Breast epithelium (tissue), 4 donors: Measurements from ENCODE around the gene ZMYM3. TPM values are rescaled to one million over a fixed set of nuclear protein-coding genes. Genes with fewer than 3 reads are reported as not detected.

ENCODE experiments used
- DNase-seq, 2 donors: peaks; one replicate each; pipeline ENCODE4 v3.0.0-alpha.2; 2019; ENCODE audit warnings: low spot score in 2 of 2
- H3K27ac ChIP-seq, 2 donors: fragments of 200-600 bp; sonication (generic) in 1 of 2; one replicate each; pipeline ENCODE4 v1.5.1; 2016 to 2019; ENCODE audit warnings: mild to moderate bottlenecking in 1 of 2
- H3K27me3 ChIP-seq, 2 donors: fragments of 200-600 bp; sonication (generic) in 1 of 2; one replicate each; pipeline versions ENCODE4 v1.5.1 to v1.6.0; 2017 to 2019; ENCODE audit warnings: control low read depth in 1 of 2, mild to moderate bottlenecking in 1 of 2
- H3K36me3 ChIP-seq: fragments of 200-600 bp; one replicate; pipeline ENCODE4 v1.5.1; 2019
- H3K4me1 ChIP-seq, 2 donors: fragments of 200-600 bp; sonication (generic); one replicate each; pipeline ENCODE4 v1.5.1; 2016 to 2019; ENCODE audit warnings: control low read depth in 1 of 2
- H3K4me3 ChIP-seq, 3 donors: fragments of 200-600 bp; sonication (generic); 1 replicate in 2 of 3; 2 replicates in 1 of 3; pipeline ENCODE4 v1.5.1; 2016 to 2019; ENCODE audit warnings: mild to moderate bottlenecking in 3 of 3, moderate library complexity in 2 of 3
- H3K9me3 ChIP-seq, 2 donors: fragments of 200-600 bp; sonication (generic) in 1 of 2; one replicate each; pipeline ENCODE4 v1.5.1; 2016 to 2019; ENCODE audit warnings: control low read depth in 1 of 2
- POLR2A ChIP-seq: fragments of 450-650 bp; IDR thresholded peaks from one replicate; pipeline ENCODE4 v1.6.1; 2016; ENCODE audit warnings: antibody characterized with exemption, mild to moderate bottlenecking, moderate library complexity
- POLR2AphosphoS5 ChIP-seq, 3 donors: sonication (generic); formaldehyde crosslinking; IDR thresholded peaks; one replicate each; pipeline ENCODE4 v1.6.1; 2017; ENCODE audit warnings: antibody characterized with exemption in 3 of 3
- intact Hi-C: fragments of 100-400 bp; cut with DNase I; formaldehyde crosslinking; loops from one replicate; pipeline ENCODE4 v1.15.1; 2023; ENCODE audit warnings: low total_unique reads
- total RNA-seq, 3 donors: library from RNA; depleted of rRNA; stranded (reverse); fragments of >200 nt; gene quantifications; one replicate each; pipeline ENCODE4 v1.1.0, GENCODE V29; 2016
- TF ChIP-seq, protein P1 (sequence below), 3 donors: fragments of 450-650 bp; IDR thresholded peaks; one replicate each; pipeline ENCODE4 v1.5.1; 2016 to 2017; ENCODE audit warnings: antibody characterized with exemption in 3 of 3, mild to moderate bottlenecking in 3 of 3, moderate library complexity in 3 of 3

ZMYM3 gene
- total RNA-seq, 3 donors from 2014 or later: 11.5 to 17.6 (median 11.5) TPM

GRCh38 chrX:71245159-71245558 is 8.8 kb downstream of the ZMYM3 start:
- Histone ChIP-seq H3K9me3 (no peaks in the 10 kb centered on the region), H3K27ac (no peak overlapping the region), H3K4me1 (no peaks in the 10 kb centered on the region), H3K4me3 (no peak overlapping the region), H3K27me3 (peaks cover 0 to 37% of the 10 kb centered on the region in 2 donors), H3K36me3 (no peaks in the 10 kb centered on the region)
- TF ChIP-seq, protein P1, sequence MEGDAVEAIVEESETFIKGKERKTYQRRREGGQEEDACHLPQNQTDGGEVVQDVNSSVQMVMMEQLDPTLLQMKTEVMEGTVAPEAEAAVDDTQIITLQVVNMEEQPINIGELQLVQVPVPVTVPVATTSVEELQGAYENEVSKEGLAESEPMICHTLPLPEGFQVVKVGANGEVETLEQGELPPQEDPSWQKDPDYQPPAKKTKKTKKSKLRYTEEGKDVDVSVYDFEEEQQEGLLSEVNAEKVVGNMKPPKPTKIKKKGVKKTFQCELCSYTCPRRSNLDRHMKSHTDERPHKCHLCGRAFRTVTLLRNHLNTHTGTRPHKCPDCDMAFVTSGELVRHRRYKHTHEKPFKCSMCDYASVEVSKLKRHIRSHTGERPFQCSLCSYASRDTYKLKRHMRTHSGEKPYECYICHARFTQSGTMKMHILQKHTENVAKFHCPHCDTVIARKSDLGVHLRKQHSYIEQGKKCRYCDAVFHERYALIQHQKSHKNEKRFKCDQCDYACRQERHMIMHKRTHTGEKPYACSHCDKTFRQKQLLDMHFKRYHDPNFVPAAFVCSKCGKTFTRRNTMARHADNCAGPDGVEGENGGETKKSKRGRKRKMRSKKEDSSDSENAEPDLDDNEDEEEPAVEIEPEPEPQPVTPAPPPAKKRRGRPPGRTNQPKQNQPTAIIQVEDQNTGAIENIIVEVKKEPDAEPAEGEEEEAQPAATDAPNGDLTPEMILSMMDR (IDR thresholded peaks at IDR 0.05): no peak
- no peak for TF ChIP-seq POLR2A
- no peak for TF ChIP-seq POLR2AphosphoS5 (IDR thresholded peaks at IDR 0.05)
- intact Hi-C loops: loop anchor here (1.0 kb wide), 1 partner anchor 28 kb away; no protein-coding TSS in a partner anchor
- DNase-seq: no peak

GRCh38 chrX:71244359-71245128 is 9.4 kb downstream of the ZMYM3 start:
- intact Hi-C loops: loop anchor here (1.0 kb wide), 1 partner anchor 27 kb away; no protein-coding TSS in a partner anchor
- no peaks in the 10 kb centered on the region for H3K9me3 ChIP-seq
- no peak overlapping the region for H3K4me3 ChIP-seq
- TF ChIP-seq, protein P1 (IDR thresholded peaks at IDR 0.05): no peak
- TF ChIP-seq POLR2A (no peak), POLR2AphosphoS5 (IDR thresholded peaks at IDR 0.05) (no peak)
- no peak overlapping the region for H3K27ac ChIP-seq
- H3K36me3 ChIP-seq: no peaks in the 10 kb centered on the region
- H3K4me1 ChIP-seq: no peaks in the 10 kb centered on the region
- no peak for DNase-seq
- H3K27me3 ChIP-seq: peaks cover 0 to 37% of the 10 kb centered on the region in 2 donors

DNA sequence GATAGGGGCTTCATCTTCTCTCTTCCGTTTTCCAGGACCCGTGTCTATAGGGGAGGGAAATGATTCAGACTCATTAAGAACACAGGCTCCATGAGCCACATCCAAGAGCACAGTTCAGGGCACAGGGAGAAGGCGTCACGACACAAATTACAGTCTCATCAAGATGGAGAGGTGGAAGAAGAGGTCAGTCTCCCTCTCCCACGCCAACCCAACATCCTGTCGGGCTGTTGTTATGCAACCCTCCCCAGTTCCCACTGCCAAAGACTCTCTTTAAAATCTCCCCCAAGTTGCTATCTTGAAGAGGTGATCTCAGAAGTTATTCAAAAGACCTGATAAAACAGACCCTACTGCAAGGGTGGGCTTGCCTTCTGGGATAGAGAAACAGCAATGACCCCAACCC is 12.6 kb downstream of the ZMYM3 start:
- TF ChIP-seq, protein P1 (IDR thresholded peaks at IDR 0.05): no peak
- no peak for TF ChIP-seq POLR2AphosphoS5 (IDR thresholded peaks at IDR 0.05)
- TF ChIP-seq POLR2A: no peak
- Histone ChIP-seq H3K27me3 (peaks cover 0 to 36% of the 10 kb centered on the region in 2 donors), H3K36me3 (no peaks in the 10 kb centered on the region), H3K9me3 (no peaks in the 10 kb centered on the region), H3K27ac (no peak overlapping the region), H3K4me3 (no peak overlapping the region), H3K4me1 (no peaks in the 10 kb centered on the region)
- no peak for DNase-seq
- intact Hi-C loops: no loop called here

DNA sequence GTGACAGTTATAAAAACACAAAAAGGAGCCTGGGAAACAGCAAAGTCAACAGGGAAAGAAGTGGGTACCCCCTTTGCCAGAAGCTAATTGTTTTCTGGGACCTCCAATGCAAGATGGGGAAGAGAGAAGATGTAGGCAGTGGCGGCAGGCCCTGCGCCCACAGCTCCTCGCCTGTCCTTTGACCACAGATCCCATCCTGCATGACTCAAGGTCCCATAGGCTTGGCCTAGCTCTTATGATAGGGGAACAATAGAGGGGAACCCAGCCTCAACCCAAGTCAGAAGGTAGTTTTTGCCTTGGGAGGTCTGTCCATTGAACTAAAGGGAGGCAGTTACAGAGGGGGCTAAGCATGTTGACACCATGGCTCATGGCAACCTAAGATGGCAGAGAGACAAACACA is 14.2 kb downstream of the ZMYM3 start:
- intact Hi-C loops: no loop called here
- Histone ChIP-seq H3K27me3 (peaks cover 0 to 39% of the 10 kb centered on the region in 2 donors), H3K4me1 (no peaks in the 10 kb centered on the region), H3K27ac (no peak overlapping the region), H3K36me3 (no peaks in the 10 kb centered on the region), H3K9me3 (no peaks in the 10 kb centered on the region), H3K4me3 (no peak overlapping the region)
- TF ChIP-seq POLR2A: no peak
- TF ChIP-seq, protein P1 (IDR thresholded peaks at IDR 0.05): no peak
- no peak for TF ChIP-seq POLR2AphosphoS5 (IDR thresholded peaks at IDR 0.05)
- no peak for DNase-seq

GRCh38 chrX:71236836-71237235 is 17.1 kb downstream of the ZMYM3 start:
- Histone ChIP-seq H3K27ac (no peak overlapping the region), H3K9me3 (no peaks in the 10 kb centered on the region), H3K36me3 (no peaks in the 10 kb centered on the region), H3K27me3 (peaks cover 0 to 22% of the 10 kb centered on the region in 2 donors), H3K4me1 (no peaks in the 10 kb centered on the region), H3K4me3 (no peak overlapping the region)
- intact Hi-C loops: no loop called here
- no peak for DNase-seq
- TF ChIP-seq POLR2A: no peak
- no peak for TF ChIP-seq POLR2AphosphoS5 (IDR thresholded peaks at IDR 0.05)
- TF ChIP-seq, protein P1 (IDR thresholded peaks at IDR 0.05): no peak
